Measurements from ENCODE around the gene CCDC13.

DNA sequence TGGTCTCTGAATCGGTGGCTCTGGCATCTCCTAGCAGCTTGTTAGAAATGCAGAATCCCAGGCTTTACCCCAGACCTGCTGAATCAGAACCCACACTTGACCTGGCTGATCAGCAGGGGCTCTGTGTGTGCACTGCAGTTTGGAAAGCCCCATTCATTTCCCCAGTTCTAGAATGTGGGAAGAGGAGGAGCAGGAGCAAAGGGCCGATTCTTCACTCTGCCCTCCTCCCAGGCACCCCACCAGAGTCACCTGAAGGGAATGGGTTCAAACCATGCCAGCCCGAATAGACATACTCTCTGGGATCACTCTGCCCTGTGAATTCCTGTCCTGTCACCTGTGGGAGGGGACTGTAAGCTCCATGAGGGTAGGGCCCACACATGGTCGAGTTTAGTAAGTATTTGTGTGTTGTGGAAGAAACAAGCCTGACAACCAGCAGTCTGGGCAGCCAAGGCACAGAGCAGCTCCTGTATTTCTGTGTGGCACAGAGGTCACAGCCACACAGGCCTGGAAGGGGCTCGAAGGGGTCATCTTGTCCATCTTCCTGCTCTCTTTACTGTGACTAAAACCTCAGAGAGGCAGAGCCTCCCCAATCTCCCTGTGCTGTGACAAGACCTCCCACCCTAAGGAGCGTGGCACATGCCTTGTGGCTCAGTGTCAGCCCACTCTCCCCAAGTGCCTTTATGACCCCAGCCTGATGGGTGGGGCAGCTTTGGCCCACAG lies 41.4 kb downstream of the CCDC13 start:
- TF ChIP-seq FOS (IDR thresholded peaks at IDR 0.05; ENCODE audit: borderline replicate concordance, extremely low read depth, insufficient read length), result no peak
- no peak for TF ChIP-seq CHD1 (IDR thresholded peaks at IDR 0.05; ENCODE audit: low read depth, low read length)
- TF ChIP-seq SMC3 (IDR thresholded peaks at IDR 0.05; ENCODE audit: borderline replicate concordance, low read length), result no peak
- TF ChIP-seq, protein P1, sequence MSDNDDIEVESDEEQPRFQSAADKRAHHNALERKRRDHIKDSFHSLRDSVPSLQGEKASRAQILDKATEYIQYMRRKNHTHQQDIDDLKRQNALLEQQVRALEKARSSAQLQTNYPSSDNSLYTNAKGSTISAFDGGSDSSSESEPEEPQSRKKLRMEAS (IDR thresholded peaks at IDR 0.05; ENCODE audit: low read depth, low read length), result no peak
- no peak for TF ChIP-seq SUZ12 (IDR thresholded peaks at IDR 0.05; ENCODE audit: unreplicated experiment)
- no peak for TF ChIP-seq LARP7 (IDR thresholded peaks at IDR 0.05)
- no peak for TF ChIP-seq CHD2 (IDR thresholded peaks at IDR 0.05; ENCODE audit: borderline replicate concordance, low read depth, low read length)
- no peak for TF ChIP-seq BHLHE40 (IDR thresholded peaks at IDR 0.05; ENCODE audit: borderline replicate concordance in 1 of 2, low read depth in 2 of 2, low read length in 1 of 2)
- TF ChIP-seq, protein P2, sequence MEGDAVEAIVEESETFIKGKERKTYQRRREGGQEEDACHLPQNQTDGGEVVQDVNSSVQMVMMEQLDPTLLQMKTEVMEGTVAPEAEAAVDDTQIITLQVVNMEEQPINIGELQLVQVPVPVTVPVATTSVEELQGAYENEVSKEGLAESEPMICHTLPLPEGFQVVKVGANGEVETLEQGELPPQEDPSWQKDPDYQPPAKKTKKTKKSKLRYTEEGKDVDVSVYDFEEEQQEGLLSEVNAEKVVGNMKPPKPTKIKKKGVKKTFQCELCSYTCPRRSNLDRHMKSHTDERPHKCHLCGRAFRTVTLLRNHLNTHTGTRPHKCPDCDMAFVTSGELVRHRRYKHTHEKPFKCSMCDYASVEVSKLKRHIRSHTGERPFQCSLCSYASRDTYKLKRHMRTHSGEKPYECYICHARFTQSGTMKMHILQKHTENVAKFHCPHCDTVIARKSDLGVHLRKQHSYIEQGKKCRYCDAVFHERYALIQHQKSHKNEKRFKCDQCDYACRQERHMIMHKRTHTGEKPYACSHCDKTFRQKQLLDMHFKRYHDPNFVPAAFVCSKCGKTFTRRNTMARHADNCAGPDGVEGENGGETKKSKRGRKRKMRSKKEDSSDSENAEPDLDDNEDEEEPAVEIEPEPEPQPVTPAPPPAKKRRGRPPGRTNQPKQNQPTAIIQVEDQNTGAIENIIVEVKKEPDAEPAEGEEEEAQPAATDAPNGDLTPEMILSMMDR (IDR thresholded peaks at IDR 0.05 in 2 of 3, conservative IDR thresholded peaks at IDR 0.05 in 1 of 3; ENCODE audit: control insufficient read depth in 2 of 3, extremely low read depth in 1 of 3, insufficient read depth in 1 of 3, low read depth in 3 of 3, low read length in 3 of 3), result no peak
- no peak for TF ChIP-seq POLR2A (IDR thresholded peaks at IDR 0.05; ENCODE audit: low read depth, low read length)
- TF ChIP-seq NFIC (IDR thresholded peaks at IDR 0.05; ENCODE audit: low read depth, low read length), result no peak

All from GM12878 (cell line).